Lower leg skin (tissue), 4 donors: ENCODE data around the gene ZDHHC3. TPM values are rescaled to one million over a fixed set of nuclear protein-coding genes. Genes with fewer than 3 reads are reported as not detected.

Experiments
- DNase-seq, 2 donors: peaks; one replicate each; pipeline ENCODE4 v3.0.0-alpha.2; 2019; ENCODE audit warnings: low spot score in 2 of 2
- H3K4me3 ChIP-seq: fragments of 200-600 bp; sonication (generic); 2 replicates; pipeline ENCODE4 v1.5.1; 2017; ENCODE audit warnings: mild to moderate bottlenecking, low read depth; ENCODE audit not compliant: poor library complexity, severe bottlenecking
- POLR2A ChIP-seq, 2 donors: fragments of 450-650 bp; IDR thresholded peaks; one replicate each; pipeline ENCODE4 v1.6.1; 2016 to 2017; ENCODE audit warnings: antibody characterized with exemption in 2 of 2, mild to moderate bottlenecking in 1 of 2, moderate library complexity in 1 of 2
- WGBS, 2 donors: methylation state at CpG; one replicate each; pipeline ENCODE4 v1.1.5; 2018; 5-methylcytosine and 5-hydroxymethylcytosine counted together
- intact Hi-C: fragments of 100-400 bp; cut with DNase I; formaldehyde crosslinking; loops from one replicate; pipeline ENCODE4 v1.15.0; 2023; ENCODE audit warnings: low total_unique reads
- total RNA-seq, 4 donors: library from RNA; depleted of rRNA; stranded (reverse); fragments of >200 nt; gene quantifications; one replicate each; pipeline ENCODE4 v1.1.0, GENCODE V29; 2016
- TF ChIP-seq, protein P1 (sequence below), 3 donors: fragments of 450-650 bp; IDR thresholded peaks; one replicate each; pipeline ENCODE4 v1.5.1; 2016; ENCODE audit warnings: antibody characterized with exemption in 3 of 3, mild to moderate bottlenecking in 3 of 3, moderate library complexity in 2 of 3

The ZDHHC3 gene
- total RNA-seq, 4 donors from 2014 or later, result 146 to 177 (median 159) TPM

DNA sequence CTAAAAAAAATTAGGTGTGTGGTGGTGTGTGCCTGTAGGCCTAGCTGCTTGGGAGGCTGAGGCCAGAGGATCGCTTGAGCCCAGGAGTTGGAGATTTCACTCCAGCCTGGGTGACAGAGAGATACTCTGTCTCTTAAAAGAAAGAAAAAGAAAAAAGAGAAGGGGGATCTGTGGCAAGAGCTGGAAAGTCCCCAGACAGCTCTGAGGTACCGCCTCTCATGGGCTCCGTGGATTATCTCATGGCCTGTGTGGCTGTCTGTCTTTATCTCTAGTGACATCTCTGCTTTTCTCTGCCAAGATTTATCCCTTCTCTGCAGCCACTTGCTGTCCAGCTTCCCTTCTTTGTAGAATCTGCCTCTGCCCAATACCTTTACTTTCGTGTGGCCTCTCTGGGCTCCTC, 5.8 kb upstream of the ZDHHC3 start:
- TF ChIP-seq, protein P1, sequence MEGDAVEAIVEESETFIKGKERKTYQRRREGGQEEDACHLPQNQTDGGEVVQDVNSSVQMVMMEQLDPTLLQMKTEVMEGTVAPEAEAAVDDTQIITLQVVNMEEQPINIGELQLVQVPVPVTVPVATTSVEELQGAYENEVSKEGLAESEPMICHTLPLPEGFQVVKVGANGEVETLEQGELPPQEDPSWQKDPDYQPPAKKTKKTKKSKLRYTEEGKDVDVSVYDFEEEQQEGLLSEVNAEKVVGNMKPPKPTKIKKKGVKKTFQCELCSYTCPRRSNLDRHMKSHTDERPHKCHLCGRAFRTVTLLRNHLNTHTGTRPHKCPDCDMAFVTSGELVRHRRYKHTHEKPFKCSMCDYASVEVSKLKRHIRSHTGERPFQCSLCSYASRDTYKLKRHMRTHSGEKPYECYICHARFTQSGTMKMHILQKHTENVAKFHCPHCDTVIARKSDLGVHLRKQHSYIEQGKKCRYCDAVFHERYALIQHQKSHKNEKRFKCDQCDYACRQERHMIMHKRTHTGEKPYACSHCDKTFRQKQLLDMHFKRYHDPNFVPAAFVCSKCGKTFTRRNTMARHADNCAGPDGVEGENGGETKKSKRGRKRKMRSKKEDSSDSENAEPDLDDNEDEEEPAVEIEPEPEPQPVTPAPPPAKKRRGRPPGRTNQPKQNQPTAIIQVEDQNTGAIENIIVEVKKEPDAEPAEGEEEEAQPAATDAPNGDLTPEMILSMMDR (IDR thresholded peaks at IDR 0.05), result no peak
- no peak for TF ChIP-seq POLR2A (IDR thresholded peaks at IDR 0.05)
- no peak overlapping the region for H3K4me3 ChIP-seq
- intact Hi-C loops, result no loop called here
- WGBS, 2 donors, result 74 to 82% methylated on average over 4 of the region's 4 CpGs
- DNase-seq, result no peak

GRCh38 chr3:44981220-44981619, 5.2 kb upstream of the ZDHHC3 start:
- WGBS, 2 donors, result 80 to 96% methylated on average over 1 of the region's 1 CpG
- no peak for TF ChIP-seq POLR2A (IDR thresholded peaks at IDR 0.05)
- TF ChIP-seq, protein P1 (IDR thresholded peaks at IDR 0.05), result no peak
- no peak for DNase-seq
- intact Hi-C loops, result no loop called here
- no peak overlapping the region for H3K4me3 ChIP-seq

DNA sequence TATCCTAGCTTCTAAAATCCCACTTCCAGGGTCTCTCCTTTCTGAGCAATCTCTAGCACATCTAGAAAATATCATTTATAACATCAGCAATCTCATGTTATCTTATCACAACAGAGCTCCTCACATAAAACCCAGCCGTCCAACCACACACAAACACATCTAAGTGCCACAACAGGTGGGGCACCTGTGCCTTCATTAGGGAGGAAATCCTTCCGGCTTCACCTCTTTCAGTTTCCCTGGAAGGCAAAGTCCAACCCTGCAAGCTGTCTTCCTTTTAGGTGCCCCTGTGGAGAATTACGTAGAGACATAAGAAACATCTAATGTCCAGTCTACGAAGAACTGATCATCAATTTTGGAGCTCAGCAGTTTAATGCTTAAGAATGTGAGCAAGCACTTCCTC, 1.6 kb downstream of the ZDHHC3 start:
- H3K4me3 ChIP-seq, result no peak overlapping the region
- DNase-seq, result no peak
- 68 to 70% methylated on average over 4 of the region's 4 CpGs for WGBS, 2 donors
- TF ChIP-seq POLR2A (IDR thresholded peaks at IDR 0.05), result no peak
- TF ChIP-seq, protein P1 (IDR thresholded peaks at IDR 0.05), result no peak
- intact Hi-C loops, result no loop called here

DNA sequence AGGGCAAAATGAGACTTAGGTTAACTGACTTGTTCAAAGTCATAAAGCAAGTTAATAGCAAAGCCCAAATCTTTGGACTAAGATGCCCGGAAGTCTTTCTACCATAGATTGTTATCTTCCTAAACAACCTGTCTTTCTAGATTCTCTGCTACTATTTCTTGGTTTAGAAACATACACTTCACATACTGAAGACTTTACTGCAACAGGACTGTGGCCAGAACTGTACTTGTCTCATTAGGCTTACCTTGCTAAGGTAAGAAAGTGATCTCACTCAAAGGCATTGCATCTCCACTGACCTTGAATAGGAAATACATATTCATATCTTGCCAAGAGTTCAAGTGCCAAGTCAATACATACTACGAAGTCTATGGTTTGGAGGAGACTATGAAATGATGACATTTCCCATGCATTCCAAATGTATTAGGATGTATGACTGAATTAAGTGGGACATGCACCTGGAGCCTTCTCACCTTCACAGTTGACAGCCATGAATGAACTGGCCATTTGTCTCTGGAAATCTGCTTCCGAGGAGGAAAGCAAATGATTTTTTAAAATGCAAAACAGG, 5.0 kb downstream of the ZDHHC3 start:
- intact Hi-C loops, result no loop called here
- 61 to 62% methylated on average over 3 of the region's 3 CpGs for WGBS, 2 donors
- DNase-seq, result no peak
- TF ChIP-seq, protein P1 (IDR thresholded peaks at IDR 0.05), result no peak
- no peak overlapping the region for H3K4me3 ChIP-seq

- TF ChIP-seq, protein P1 (IDR thresholded peaks at IDR 0.05), result no peak
- TF ChIP-seq POLR2A (IDR thresholded peaks at IDR 0.05), result no peak
- intact Hi-C loops, result no loop called here
- WGBS, 2 donors, result 55 to 72% methylated on average over 2 of the region's 2 CpGs
- H3K4me3 ChIP-seq, result no peak overlapping the region
- peak in 1 of 2 donors; percentile 29 for DNase-seq
These were observed 6.2 kb downstream of the ZDHHC3 start for GRCh38 chr3:44969828-44970179.

DNA sequence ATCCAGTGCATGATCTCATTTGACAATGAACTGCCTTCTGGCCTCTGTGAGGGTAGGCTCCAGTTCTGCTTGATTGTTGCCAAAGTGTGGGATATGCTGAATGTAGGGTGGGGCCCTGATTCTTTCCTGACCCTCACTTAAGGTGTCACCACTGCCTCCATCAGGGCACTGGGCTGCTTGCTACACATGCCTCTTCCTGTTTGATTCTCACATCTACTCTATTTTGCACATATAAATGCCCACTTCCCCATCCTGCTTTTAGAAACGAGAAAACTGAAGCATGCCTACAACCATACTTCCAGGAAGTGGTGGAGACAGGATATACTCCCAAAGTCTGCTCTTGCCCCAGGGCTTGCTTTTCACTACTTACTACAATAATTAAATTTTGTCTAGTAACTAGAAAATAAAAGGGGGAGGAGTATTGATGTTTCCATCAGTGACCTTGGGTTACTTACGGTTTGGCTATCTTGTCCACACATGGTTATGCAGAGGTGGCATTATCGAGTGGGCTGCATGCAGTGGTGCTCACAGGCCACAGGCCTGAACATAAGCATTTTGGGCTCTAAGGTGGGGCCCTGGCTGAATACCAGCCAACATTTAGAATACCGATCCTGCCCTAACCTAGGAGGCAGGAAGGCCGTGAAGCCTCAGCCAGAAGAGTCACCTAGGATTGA, 6.7 kb downstream of the ZDHHC3 start:
- 59 to 61% methylated on average over 5 of the region's 5 CpGs for WGBS, 2 donors
- H3K4me3 ChIP-seq, result no peak overlapping the region
- DNase-seq, result no peak
- TF ChIP-seq, protein P1 (IDR thresholded peaks at IDR 0.05), result no peak
- TF ChIP-seq POLR2A (IDR thresholded peaks at IDR 0.05), result no peak
- intact Hi-C loops, result no loop called here
